Activated CD4-positive, CD25-positive, alpha-beta regulatory T cell treated with anti-CD3 and anti-CD28 coated beads, Interleukin-2, amount 50 U/mL, for 24 hours (primary cell): ENCODE data around the gene HIP1R.
A peak's percentile ranks its signal among the peaks of the same experiment; 100 is the strongest.

ENCODE experiments used
- ATAC-seq, 2 donors: fragments of 150-1000 bp; cut with Tn5 transposase; one replicate each; pipeline ENCODE4 v1.10.0; 2021; ENCODE audit warnings: mild to moderate bottlenecking in 1 of 2, moderate library complexity in 1 of 2

Gene HIP1R

DNA sequence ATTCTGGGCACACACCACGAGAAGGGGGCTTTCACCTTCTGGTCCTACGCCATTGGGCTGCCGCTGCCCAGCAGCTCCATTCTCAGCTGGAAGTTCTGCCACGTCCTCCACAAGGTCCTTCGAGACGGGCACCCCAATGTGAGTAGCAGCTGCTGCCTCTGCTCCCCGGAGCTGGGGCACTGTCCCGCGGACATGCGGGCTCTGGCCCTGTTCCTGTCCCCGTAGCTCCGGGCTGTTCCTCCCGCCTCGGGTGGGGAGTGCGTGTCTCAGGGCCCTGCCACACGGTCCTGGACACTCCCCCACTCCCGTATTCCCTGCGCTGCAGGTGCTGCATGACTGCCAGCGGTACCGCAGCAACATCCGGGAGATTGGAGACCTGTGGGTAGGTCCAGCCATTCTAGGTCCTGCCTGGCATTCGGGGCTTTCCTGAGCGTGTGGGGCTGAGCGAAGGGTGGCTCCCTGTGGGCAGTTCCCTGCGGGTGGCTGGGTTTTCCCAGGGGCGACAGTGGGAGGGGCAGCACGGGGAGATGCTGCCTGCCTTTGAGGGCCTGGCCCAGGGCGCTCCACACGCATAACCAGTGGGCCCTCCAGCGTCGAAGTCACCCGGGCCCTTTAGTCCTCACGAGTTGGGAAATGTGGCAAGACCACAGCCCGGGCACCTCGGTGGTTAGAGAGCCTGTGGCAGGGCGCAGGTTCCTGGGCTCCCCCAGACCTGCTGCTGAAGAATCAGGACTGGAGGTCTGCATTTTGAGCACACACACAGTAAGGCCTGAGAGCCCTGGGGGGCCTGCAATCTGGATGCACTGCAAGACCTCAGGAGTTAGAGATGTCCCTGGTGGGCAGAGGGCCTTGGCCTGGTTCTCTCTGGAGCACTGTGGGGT, 13.5 kb downstream of the HIP1R start:
- no peak for ATAC-seq

DNA sequence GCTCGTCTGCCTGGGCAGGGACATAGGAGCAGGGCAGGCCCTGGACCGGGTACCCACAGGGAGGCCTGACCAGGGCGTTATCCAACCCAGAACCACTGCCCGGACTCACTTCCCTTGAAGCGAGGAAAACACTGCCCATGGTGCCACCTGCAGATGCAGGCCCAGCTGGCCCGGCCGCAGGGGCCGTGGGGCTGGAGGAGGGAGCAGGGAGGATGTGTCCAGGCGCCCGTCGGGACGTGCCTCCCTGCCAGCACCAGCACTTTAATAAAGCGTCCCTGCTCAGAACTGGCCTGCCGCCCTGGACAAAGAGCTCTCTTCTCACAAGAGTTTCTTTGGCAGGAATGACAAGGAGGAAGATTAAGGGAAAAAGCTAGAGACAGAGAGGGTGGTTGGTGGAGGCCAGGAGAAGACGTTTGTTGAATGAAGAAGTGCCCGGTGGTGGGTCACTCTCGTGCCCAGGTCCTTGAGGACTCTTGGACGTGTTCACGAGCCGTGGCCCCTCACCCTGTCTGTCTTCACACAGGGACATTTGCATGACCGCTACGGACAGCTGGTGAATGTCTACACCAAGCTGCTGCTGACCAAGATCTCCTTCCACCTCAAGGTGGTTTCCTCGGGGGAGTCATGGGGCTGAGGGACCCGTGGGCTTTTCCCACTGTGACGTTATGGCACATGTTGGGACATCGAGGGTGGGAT, 14.2 kb downstream of the HIP1R start:
- no peak for ATAC-seq

DNA sequence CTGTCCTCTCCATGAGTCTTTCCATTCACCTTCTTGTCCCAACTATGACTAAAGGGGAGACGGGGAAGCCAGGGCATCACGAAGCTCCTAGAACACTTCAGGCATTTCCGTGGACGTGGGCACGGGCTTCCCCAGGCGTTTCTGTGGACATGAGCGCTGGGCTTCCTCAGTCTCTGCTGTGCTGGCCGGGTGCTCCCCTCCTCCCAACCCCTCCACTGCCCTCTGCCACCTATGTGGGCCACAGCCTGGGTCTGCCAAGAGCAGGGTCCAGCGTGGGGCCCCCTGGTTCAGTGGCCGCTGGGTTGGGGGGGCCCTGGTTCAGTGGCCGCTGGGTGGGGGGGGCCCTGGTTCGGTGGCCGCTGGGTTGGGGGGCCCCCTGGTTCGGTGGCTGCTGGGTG, 14.8 kb downstream of the HIP1R start:
- ATAC-seq: no peak

DNA sequence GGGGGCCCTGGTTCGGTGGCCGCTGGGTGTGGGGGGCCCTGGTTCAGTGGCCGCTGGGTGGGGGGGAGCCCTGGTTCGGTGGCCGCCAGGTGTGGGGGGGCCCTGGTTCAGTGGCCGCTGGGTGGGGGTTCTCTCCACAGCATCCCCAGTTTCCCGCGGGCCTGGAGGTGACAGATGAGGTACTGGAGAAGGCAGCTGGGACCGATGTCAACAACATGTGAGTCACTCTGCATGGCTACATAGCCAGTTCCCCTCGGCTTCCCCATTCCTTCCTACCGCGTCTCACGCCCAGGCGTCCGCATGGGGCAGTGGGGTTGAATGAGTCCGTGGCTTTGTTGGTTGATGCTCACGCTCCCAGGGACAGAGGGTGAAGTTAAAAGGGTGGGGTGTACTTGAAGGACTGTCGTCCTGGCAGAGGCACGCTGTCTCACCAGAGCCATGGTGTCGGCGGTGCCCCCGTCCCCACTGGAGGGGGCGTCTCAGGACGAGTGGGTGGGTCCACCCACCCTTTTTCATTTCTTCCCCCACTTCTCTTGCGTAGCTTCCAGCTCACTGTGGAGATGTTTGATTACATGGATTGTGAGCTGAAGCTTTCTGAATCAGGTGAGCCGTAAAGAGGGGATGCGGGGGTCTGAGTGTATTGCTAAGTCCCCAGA, 15.6 kb downstream of the HIP1R start:
- no peak for ATAC-seq

DNA sequence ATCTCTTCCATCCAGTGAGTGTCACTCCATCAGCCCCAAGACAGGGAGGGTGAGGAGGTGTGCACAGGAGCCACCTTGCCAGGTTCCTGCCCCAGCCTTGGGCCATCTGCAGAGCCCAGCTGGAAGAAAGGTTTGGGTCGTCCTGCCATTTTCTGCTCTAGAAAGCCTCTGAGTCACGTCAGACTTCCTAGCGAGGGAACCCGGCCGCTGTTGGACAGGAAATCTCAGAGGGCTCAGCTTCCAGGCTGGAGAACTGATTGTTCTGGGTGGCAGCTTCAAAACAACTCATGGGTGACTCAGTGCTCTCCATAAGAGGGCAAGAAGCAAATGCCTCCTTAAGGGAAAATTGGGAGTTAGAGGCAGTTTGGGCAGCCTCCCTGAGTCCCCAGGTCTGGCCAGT, 16.6 kb downstream of the HIP1R start:
- ATAC-seq: no peak

DNA sequence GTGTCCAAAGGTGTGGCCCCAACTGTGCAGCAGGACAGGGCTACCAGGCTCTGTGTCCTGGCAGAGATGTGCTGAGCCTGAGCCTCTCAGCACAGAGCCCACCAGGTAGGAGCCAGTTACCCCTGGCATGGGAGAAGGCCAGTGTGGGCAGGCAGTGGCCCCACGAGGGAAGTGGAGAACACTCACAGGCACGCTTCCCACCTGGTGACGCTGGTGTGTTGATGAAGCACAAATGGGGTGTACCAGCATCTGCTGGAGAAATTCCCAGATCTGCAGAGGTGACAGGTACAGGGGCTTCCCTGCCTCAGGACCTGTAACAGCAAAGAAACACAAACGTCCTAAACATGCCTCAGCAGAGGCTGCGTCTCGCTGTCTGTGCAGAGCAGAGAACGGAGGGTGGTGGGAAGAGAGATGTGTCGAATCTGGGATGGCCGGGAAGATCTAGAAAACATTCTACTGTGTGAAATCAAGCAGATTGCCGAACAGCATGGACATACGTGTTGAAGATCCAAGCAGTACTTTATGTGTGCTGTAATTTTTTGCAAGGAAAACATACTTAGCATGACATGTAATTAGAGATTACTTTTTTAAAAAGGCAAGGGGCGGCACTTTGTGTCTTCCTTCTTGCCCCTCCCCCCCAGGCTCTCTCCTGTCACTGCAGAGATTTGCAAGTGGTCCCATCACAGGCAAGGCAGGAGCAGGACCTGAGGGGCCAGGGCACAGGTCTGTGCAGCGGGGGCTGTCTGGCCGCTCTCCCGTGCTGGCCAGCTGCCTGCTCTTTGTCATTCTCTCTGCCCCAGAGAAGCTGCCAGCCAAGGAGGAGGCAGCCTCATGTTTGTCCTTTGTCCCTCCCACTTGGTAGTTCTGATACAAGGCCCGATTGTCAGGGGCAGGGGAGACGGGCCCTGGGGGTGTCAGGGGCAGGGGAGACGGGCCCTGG, 17.3 kb downstream of the HIP1R start:
- ATAC-seq: no peak

DNA sequence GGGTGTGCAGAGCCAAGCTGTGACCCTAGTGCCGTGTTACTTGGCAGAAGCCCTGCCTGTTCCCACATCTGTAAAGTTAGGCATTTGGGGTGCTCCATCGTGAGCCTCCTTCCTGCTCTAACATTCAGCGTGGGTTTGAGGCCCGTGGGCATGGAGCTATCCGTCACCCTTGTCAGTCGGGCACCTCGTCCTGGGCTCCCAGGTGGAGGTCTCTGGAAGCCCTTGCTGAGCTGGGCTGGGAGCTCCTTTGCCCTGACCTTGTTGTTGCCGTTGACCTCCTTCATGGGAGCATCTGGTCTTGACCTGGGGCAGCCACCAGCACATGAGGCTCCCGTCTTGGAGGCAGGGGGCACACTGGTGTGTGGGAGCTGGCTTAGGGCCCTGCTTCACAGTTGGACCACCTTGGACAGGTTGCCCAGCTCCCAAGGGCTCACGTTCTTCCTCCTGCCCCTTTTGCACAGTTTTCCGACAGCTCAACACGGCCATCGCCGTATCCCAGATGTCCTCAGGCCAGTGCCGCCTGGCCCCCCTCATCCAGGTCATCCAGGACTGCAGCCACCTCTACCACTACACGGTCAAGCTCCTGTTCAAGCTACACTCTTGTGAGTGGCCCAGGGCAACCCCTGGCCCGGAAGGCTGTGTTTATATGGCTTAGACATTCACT, 18.5 kb downstream of the HIP1R start:
- ATAC-seq: no peak

DNA sequence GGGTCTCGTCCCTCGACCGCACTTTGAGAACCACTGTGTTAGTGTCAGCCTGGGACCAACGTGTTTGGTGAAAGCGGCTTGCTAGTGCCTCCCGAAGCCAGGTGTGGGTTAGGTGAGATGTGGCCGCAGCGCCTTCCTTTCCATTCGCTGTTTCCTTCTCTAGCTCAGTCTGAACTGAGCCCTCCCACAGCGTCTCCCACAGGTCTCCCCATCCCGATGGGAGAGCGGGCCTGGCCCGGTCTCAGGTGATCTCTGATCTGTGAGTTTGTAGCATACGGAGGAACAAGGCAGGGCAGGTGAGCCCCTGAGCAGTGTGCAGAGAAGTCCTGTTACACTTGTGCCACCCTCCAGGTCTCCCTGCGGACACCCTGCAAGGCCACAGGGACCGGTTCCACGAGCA, 19.3 kb downstream of the HIP1R start:
- ATAC-seq: no peak

DNA sequence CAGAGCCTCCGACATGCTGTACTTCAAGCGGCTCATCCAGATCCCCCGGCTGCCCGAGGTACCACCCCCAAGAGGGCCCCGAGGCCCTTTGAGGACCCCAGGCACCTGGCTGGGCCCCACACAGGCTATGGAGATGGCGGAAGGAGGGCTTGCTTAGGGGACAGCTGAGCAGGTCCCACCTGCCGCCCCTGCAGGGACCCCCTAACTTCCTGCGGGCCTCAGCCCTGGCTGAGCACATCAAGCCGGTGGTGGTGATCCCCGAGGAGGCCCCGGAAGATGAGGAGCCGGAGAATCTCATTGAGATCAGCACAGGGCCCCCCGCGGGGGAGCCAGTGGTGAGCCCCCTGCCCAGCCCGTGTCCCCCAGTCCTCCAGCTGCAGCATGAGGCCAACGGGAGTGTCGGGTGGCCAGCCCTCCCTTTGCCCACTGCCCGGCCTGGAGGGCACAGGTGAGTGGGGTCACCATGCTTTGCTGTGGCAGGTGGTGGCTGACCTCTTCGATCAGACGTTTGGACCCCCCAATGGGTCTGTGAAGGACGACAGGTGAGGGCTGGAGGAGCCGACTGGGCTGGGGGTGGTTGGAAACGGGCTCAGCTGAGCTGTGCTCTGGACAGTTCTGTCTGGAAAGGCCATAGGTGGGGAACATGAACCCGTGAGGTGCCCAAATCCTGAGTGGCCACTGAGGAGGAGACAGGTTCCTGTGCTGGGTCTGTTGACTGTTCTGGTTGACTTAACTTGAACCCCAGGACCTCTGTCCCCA, 20.0 kb downstream of the HIP1R start:
- no peak for ATAC-seq

DNA sequence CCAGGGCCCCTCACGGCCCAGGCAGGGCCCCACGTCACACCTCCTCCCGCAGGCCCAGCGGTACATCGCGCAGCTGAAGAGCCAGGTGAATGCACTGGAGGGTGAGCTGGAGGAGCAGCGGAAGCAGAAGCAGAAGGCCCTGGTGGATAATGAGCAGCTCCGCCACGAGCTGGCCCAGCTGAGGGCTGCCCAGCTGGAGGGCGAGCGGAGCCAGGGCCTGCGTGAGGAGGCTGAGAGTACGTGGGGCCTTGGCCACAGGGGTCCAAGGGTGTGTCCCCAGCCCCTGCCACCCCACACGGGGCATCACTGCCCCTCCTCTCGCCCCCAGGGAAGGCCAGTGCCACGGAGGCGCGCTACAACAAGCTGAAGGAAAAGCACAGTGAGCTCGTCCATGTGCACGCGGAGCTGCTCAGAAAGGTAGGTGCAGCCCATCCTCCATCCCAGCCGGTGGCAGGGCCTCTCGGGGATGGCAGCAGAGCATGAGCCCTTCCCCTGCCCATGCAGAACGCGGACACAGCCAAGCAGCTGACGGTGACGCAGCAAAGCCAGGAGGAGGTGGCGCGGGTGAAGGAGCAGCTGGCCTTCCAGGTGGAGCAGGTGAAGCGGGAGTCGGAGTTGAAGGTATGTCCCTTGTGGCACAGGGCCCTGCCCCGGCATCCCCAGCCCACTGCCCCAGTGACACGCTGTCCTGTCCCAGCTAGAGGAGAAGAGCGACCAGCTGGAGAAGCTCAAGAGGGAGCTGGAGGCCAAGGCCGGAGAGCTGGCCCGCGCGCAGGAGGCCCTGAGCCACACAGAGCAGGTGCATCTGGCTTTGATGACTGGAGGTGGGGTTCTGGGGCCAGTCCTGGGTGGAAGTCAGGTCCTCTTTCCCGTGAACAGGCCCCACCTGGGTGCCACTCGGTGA, 20.9 kb downstream of the HIP1R start:
- ATAC-seq: no peak

DNA sequence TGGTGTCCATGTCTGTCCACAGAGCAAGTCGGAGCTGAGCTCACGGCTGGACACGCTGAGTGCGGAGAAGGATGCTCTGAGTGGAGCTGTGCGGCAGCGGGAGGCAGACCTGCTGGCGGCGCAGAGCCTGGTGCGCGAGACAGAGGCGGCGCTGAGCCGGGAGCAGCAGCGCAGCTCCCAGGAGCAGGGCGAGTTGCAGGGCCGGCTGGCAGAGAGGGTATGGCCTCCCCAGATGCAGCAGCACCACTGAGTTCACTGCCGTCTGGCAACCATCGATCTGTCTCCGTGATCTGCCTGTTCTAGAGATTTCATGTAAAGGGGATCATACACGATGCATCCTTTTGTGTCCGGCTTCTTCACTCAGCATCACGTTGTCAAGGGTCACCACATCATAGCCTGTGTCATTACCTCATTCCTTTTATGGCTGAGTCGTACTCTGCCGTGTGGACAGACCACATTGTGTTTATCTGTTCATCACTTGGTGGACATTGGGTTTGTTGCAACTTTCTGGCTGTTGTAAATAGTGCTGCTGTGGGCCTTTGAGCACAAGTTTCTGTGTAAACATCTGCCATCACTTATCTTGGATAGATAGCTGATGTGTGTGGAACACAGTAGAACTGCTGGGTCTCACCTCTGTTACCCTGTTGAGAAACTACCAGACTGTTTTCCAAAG, 21.9 kb downstream of the HIP1R start:
- ATAC-seq: no peak

DNA sequence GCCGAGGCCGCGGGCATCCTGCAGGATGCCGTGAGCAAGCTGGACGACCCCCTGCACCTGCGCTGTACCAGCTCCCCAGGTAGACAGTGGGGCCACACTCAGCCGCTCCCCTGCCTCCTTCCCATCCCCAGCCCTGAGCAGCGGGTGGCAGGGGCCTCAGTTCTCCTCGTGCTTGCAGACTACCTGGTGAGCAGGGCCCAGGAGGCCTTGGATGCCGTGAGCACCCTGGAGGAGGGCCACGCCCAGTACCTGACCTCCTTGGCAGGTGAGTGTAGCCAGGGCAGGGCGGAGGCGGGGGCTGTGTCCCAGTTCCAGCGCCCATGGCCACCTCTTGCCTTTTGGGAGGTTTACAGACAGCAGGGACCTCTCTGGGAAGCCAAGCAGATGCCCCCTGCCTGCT, 22.9 kb downstream of the HIP1R start:
- no peak for ATAC-seq

DNA sequence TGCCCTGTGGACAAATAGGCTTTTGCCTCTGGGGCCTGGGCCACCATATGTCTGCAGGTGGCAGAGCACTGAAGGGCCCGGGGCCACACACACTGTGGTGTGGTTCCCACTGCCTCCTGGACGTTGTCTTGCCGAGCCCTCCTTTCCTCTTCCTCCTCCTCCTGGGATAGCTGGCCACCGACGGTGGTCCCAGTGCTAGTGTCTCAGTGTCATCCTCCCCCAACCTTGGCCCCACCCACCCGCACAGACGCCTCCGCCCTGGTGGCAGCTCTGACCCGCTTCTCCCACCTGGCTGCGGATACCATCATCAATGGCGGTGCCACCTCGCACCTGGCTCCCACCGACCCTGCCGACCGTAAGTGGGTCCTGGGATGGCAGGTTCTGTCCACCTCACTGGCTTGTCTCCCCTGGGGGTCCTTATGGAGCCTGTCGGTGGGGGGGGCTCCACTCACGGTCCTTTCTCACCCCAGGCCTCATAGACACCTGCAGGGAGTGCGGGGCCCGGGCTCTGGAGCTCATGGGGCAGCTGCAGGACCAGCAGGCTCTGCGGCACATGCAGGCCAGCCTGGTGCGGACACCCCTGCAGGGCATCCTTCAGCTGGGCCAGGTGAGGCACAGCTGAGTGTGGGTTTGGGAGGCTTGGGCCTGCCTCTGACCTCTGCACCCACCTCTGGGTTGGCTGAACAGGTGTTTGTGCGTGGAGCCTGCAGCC, 23.5 kb downstream of the HIP1R start:
- no peak for ATAC-seq

DNA sequence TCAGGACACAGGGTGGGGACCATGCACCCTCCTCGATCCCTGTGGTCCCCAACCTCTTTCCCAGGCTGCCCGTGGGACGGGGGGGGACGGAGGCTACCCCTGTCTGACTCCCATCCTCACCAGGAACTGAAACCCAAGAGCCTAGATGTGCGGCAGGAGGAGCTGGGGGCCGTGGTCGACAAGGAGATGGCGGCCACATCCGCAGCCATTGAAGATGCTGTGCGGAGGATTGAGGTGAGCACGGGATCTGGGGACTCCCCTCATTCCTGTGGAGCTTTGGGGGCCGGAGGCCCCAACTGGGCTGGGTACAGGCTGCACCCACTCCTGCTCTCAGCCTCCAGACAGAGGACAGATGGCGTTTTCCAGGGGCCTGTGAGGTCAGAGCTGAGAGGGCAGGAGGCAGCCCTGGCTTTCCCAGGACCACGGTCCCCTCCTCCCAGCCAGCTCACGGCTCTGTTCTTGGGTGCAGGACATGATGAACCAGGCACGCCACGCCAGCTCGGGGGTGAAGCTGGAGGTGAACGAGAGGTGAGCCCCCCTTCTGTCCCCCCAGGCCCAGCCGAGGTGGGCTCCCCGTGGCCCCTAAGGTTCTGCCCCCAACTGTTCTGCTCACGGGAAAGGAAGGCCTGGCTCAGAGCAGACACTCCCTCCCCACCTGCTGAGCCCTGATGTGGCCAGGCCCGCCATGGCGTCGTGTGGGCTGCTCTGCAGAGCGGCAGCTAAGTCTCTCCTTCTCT, 24.2 kb downstream of the HIP1R start:
- no peak for ATAC-seq

DNA sequence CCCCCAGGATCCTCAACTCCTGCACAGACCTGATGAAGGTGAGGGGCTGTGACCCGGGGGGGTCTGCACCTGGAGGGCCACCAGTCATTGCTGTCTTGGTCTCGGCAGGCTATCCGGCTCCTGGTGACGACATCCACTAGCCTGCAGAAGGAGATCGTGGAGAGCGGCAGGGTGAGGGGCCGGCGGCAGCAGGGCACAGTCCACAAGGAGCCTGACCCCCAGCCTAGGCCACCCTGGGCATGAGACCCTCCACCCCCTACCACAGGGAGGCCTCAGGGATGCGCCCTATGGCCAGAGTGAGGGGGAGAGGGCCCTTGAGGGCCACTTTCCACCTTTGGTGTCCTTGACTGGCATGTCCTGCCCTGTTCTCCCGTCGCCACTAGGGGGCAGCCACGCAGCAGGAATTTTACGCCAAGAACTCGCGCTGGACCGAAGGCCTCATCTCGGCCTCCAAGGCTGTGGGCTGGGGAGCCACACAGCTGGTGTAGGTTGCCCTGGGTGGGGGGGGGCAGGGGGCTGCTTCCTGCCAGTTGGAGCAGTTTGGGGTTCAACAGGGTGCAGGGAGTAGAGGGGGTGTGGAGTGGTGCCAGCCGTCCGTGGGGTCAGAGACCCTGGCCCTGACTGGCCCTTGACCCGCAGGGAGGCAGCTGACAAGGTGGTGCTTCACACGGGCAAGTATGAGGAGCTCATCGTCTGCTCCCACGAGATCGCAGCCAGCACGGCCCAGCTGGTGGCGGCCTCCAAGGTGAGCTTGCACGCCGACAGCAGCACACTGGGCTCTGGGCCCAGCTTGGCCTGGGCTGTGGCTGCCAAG, 25.0 kb downstream of the HIP1R start:
- ATAC-seq: peak; percentile 51 to 66

DNA sequence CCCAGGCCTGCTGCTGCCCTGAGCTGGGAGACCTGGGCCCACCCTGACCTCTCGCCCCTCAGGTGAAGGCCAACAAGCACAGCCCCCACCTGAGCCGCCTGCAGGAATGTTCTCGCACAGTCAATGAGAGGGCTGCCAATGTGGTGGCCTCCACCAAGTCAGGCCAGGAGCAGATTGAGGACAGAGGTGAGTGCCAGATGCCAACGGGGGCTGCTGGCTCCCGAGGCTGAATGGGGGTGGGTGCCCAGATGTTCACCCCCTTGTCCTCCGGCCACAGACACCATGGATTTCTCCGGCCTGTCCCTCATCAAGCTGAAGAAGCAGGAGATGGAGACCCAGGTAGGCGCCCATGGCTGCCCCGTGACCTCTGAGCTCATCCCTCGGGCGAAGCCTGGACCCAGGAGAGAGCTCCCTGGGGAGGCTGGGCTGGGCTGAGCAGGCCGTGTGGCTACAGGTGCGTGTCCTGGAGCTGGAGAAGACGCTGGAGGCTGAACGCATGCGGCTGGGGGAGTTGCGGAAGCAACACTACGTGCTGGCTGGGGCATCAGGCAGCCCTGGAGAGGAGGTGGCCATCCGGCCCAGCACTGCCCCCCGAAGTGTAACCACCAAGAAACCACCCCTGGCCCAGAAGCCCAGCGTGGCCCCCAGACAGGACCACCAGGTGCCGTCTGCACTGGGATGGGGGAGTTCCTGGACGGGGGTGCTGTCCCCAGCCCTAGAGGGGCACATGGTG, 25.8 kb downstream of the HIP1R start:
- ATAC-seq: no peak

DNA sequence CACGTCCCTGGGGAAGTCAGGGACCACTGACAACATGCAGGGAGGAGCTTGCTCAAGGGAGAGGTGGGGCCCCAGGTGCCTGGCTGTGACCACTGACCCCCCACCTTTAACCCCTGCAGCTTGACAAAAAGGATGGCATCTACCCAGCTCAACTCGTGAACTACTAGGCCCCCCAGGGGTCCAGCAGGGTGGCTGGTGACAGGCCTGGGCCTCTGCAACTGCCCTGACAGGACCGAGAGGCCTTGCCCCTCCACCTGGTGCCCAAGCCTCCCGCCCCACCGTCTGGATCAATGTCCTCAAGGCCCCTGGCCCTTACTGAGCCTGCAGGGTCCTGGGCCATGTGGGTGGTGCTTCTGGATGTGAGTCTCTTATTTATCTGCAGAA, 26.3 kb downstream of the HIP1R start:
- ATAC-seq: no peak
